Measurements from ENCODE around the gene TUBA8.
A peak's percentile ranks its signal among the peaks of the same experiment; 100 is the strongest.

TUBA8 gene

GRCh38 chr22:18087350-18087855, 23.2 kb upstream of the TUBA8 start:
- Histone ChIP-seq H3K36me3 (ENCODE audit: low read depth) (peaks cover 70% of the 10 kb centered on the region), H3K27me3 (ENCODE audit: insufficient read depth, poor library complexity, severe bottlenecking) (no peaks in the 10 kb centered on the region), H3K4me3 (ENCODE audit: severe bottlenecking) (no peak overlapping the region), H3K9me3 (ENCODE audit: severe bottlenecking) (no peaks in the 10 kb centered on the region), H3K4me1 (ENCODE audit: insufficient read depth, poor library complexity, severe bottlenecking) (no peaks in the 10 kb centered on the region), H3K27ac (ENCODE audit: poor library complexity, severe bottlenecking) (no peak overlapping the region)
- ATAC-seq (ENCODE audit: low read depth) = no peak
- DNase-seq (ENCODE audit: low spot score) = no peak
- TF ChIP-seq CTCF (IDR thresholded peaks at IDR 0.05; ENCODE audit: poor library complexity, severe bottlenecking) = no peak

DNA sequence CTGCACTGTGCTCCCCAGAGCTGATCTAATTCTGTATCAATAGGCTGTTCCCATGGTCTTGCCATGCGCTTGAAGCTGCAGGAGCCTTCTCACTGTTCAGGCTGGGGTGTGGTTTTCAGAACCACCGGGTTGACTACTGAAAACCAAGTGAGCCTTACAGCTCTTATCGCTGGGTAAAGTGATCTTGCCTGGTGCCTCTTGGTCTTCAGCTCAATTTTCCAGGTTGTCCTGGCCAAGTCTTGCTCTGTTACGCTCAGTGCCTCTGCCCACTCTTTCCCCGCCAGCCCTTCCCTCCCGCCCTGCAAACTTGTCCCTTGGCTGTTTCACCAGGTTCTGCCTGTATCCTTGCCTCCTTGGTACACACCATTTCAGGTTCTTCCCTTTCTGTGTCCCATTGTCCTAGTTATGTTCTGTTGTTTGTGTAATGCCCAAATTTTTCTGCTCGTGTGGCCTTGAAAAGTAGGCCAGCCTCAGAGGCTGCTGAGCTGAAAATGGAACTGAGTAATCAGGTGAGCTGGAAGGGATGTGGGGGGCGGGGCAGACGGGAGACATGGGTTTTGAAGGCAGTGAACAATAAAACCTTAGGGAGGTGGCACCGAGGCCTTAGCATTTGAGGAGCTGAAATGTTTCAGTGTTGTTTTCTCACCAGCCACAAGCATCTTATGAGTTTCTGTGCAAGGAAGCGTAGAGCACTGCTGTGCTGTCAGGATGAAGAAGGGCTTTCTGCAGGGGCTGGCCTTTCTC, 21.6 kb upstream of the TUBA8 start:
- ATAC-seq (ENCODE audit: low read depth) = no peak
- H3K4me3 ChIP-seq (ENCODE audit: severe bottlenecking) = no peak overlapping the region
- no peaks in the 10 kb centered on the region for H3K27me3 ChIP-seq (ENCODE audit: insufficient read depth, poor library complexity, severe bottlenecking)
- H3K4me1 ChIP-seq (ENCODE audit: insufficient read depth, poor library complexity, severe bottlenecking) = no peaks in the 10 kb centered on the region
- no peak for DNase-seq (ENCODE audit: low spot score)
- peaks cover 58% of the 10 kb centered on the region for H3K36me3 ChIP-seq (ENCODE audit: low read depth)
- no peaks in the 10 kb centered on the region for H3K9me3 ChIP-seq (ENCODE audit: severe bottlenecking)
- TF ChIP-seq CTCF (IDR thresholded peaks at IDR 0.05; ENCODE audit: poor library complexity, severe bottlenecking) = no peak
- no peak overlapping the region for H3K27ac ChIP-seq (ENCODE audit: poor library complexity, severe bottlenecking)

DNA sequence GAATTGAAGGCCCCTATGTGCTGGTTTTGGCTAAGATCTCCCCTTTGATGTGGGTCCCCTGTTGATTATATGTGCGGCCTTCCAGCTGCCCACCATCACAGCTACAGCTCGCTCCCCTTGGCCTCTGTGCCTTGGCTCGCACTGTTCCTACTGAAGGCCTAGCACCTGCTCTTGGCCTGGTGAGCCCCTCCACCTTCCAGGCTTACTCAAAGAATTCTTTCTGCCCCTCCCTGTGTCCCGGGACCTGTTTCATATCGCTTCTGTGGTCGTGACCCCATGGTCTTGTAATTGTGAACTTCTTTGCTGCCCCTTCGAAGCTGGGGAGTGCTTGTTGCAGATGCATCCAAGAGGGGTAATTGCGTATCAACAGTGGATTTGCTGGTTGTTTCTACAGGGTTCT, 20.3 kb upstream of the TUBA8 start:
- Histone ChIP-seq H3K27me3 (ENCODE audit: insufficient read depth, poor library complexity, severe bottlenecking) (no peaks in the 10 kb centered on the region), H3K36me3 (ENCODE audit: low read depth) (peaks cover 47% of the 10 kb centered on the region), H3K4me1 (ENCODE audit: insufficient read depth, poor library complexity, severe bottlenecking) (no peaks in the 10 kb centered on the region), H3K27ac (ENCODE audit: poor library complexity, severe bottlenecking) (no peak overlapping the region), H3K9me3 (ENCODE audit: severe bottlenecking) (no peaks in the 10 kb centered on the region), H3K4me3 (ENCODE audit: severe bottlenecking) (no peak overlapping the region)
- DNase-seq (ENCODE audit: low spot score) = no peak
- no peak for ATAC-seq (ENCODE audit: low read depth)
- no peak for TF ChIP-seq CTCF (IDR thresholded peaks at IDR 0.05; ENCODE audit: poor library complexity, severe bottlenecking)

DNA sequence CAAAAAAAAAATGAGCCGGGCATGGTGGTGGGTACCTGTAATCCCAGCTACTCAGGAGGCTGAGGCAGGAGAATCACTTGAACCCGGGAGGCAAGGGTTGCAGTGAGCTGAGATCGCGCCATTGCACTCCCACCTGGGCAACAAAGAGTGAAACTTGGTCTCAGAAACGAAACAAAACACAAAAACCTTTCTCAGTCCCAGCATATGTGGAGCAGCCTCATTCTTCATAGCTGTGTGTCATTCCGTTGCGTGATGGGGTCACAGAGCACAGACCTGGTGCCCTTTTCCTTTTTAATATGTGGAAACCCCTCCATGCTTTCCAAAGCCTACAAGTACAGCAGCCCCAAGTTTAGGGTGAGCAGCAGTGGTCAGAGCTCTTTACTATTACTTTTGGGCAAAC, 19.1 kb upstream of the TUBA8 start:
- Histone ChIP-seq H3K27me3 (ENCODE audit: insufficient read depth, poor library complexity, severe bottlenecking) (no peaks in the 10 kb centered on the region), H3K27ac (ENCODE audit: poor library complexity, severe bottlenecking) (peak overlapping the region; percentile 21), H3K9me3 (ENCODE audit: severe bottlenecking) (no peaks in the 10 kb centered on the region), H3K4me1 (ENCODE audit: insufficient read depth, poor library complexity, severe bottlenecking) (no peaks in the 10 kb centered on the region), H3K36me3 (ENCODE audit: low read depth) (peaks cover 35% of the 10 kb centered on the region), H3K4me3 (ENCODE audit: severe bottlenecking) (no peak overlapping the region)
- DNase-seq (ENCODE audit: low spot score) (no peak), ATAC-seq (ENCODE audit: low read depth) (no peak)
- TF ChIP-seq CTCF (IDR thresholded peaks at IDR 0.05; ENCODE audit: poor library complexity, severe bottlenecking) = no peak

GRCh38 chr22:18091916-18092526, 18.6 kb upstream of the TUBA8 start:
- ATAC-seq (ENCODE audit: low read depth) = peak; percentile 57; the same call in 2 of the 3 replicates
- Histone ChIP-seq H3K36me3 (ENCODE audit: low read depth) (peaks cover 30% of the 10 kb centered on the region), H3K27ac (ENCODE audit: poor library complexity, severe bottlenecking) (peak overlapping the region; percentile 21), H3K4me1 (ENCODE audit: insufficient read depth, poor library complexity, severe bottlenecking) (no peaks in the 10 kb centered on the region), H3K9me3 (ENCODE audit: severe bottlenecking) (no peaks in the 10 kb centered on the region), H3K27me3 (ENCODE audit: insufficient read depth, poor library complexity, severe bottlenecking) (no peaks in the 10 kb centered on the region), H3K4me3 (ENCODE audit: severe bottlenecking) (no peak overlapping the region)
- no peak for DNase-seq (ENCODE audit: low spot score)
- no peak for TF ChIP-seq CTCF (IDR thresholded peaks at IDR 0.05; ENCODE audit: poor library complexity, severe bottlenecking)

All from RWPE2 (cell line).